GM12875 (cell line): ENCODE data around the gene NUMA1.

ENCODE experiments used
- H3K4me3 ChIP-seq: one replicate; pipeline ENCODE4 v1.5.1; 2011; ENCODE audit warnings: low read depth, low read length, control low read depth
- CTCF ChIP-seq: IDR thresholded peaks from 2 replicates; pipeline ENCODE4 v1.5.1; 2011; ENCODE audit warnings: low read depth, mild to moderate bottlenecking, control low read depth, inconsistent platforms, low read length, moderate library complexity, borderline replicate concordance; ENCODE audit not compliant: insufficient read depth

The NUMA1 gene

GRCh38 chr11:72005347-72006260, 74.7 kb downstream of the NUMA1 start:
- TF ChIP-seq CTCF: no peak
- no peak overlapping the region for H3K4me3 ChIP-seq

- no peak for TF ChIP-seq CTCF
- H3K4me3 ChIP-seq: no peak overlapping the region
Measured at GRCh38 chr11:72004515-72005346, 75.6 kb downstream of the NUMA1 start.

GRCh38 chr11:72003776-72004171, 76.6 kb downstream of the NUMA1 start:
- H3K4me3 ChIP-seq: no peak overlapping the region
- no peak for TF ChIP-seq CTCF

GRCh38 chr11:72002841-72003775, 77.2 kb downstream of the NUMA1 start:
- no peak for TF ChIP-seq CTCF
- no peak overlapping the region for H3K4me3 ChIP-seq

GRCh38 chr11:72001834-72002591, 78.3 kb downstream of the NUMA1 start:
- no peak for TF ChIP-seq CTCF
- H3K4me3 ChIP-seq: no peak overlapping the region

- H3K4me3 ChIP-seq: no peak overlapping the region
- no peak for TF ChIP-seq CTCF
Measured at GRCh38 chr11:72001285-72001684, 79.1 kb downstream of the NUMA1 start.
